ENCODE data around the gene HDAC1. TPM values are rescaled to one million over a fixed set of nuclear protein-coding genes. Genes with fewer than 3 reads are reported as not detected.

HDAC1 gene
- total and polyA plus RNA-seq, 2 of the 13 experiments (the other 11 are each of a cell fraction or from before 2014, with no cell fraction given) = 93.5 to 189 TPM

DNA sequence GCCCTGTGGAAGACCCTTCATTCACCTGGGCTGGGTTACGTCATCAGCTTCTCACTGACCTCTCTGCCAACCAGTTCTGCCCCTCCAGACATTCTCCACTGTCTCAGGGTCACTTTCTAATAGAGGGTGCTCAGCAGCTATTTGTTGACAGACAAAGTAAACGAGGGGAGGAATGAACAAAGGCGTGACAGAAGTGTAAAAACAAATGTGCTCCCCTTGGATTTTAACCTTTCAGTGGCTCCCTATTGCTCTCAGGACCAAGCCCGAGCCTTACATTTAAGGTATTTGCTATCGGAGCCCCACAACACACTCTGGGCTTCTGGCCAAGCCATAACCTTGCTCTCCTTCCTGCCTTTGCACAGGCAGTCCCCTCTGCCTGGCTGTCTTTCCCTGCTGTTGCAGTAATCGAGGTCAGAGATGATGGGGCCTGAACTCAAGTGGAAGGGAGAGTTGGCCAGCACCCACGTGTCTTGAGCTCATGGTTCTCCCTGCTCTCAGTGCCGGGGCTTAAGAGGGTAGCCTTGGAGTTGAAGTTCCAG is 53.5 kb downstream of the HDAC1 start (continued):
- TF ChIP-seq, protein P1, sequence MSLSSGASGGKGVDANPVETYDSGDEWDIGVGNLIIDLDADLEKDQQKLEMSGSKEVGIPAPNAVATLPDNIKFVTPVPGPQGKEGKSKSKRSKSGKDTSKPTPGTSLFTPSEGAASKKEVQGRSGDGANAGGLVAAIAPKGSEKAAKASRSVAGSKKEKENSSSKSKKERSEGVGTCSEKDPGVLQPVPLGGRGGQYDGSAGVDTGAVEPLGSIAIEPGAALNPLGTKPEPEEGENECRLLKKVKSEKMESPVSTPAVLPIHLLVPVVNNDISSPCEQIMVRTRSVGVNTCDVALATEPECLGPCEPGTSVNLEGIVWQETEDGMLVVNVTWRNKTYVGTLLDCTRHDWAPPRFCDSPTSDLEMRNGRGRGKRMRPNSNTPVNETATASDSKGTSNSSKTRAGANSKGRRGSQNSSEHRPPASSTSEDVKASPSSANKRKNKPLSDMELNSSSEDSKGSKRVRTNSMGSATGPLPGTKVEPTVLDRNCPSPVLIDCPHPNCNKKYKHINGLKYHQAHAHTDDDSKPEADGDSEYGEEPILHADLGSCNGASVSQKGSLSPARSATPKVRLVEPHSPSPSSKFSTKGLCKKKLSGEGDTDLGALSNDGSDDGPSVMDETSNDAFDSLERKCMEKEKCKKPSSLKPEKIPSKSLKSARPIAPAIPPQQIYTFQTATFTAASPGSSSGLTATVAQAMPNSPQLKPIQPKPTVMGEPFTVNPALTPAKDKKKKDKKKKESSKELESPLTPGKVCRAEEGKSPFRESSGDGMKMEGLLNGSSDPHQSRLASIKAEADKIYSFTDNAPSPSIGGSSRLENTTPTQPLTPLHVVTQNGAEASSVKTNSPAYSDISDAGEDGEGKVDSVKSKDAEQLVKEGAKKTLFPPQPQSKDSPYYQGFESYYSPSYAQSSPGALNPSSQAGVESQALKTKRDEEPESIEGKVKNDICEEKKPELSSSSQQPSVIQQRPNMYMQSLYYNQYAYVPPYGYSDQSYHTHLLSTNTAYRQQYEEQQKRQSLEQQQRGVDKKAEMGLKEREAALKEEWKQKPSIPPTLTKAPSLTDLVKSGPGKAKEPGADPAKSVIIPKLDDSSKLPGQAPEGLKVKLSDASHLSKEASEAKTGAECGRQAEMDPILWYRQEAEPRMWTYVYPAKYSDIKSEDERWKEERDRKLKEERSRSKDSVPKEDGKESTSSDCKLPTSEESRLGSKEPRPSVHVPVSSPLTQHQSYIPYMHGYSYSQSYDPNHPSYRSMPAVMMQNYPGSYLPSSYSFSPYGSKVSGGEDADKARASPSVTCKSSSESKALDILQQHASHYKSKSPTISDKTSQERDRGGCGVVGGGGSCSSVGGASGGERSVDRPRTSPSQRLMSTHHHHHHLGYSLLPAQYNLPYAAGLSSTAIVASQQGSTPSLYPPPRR (CRISPR knock-in tag; IDR thresholded peaks at IDR 0.05; ENCODE audit: borderline replicate concordance) = no peak
- TF ChIP-seq SIX4 (CRISPR knock-in tag; IDR thresholded peaks at IDR 0.05) (no peak), ZNF891 (CRISPR knock-in tag; IDR thresholded peaks at IDR 0.05) (no peak), ZKSCAN8 (CRISPR knock-in tag; IDR thresholded peaks at IDR 0.05; ENCODE audit: borderline replicate concordance) (no peak), ZBTB1 (CRISPR knock-in tag; IDR thresholded peaks at IDR 0.05; ENCODE audit: borderline replicate concordance) (no peak), ZNF589 (CRISPR knock-in tag; conservative IDR thresholded peaks at IDR 0.05) (no peak), HOXA5 (CRISPR knock-in tag; IDR thresholded peaks at IDR 0.05) (0 out of 2 replicates have a peak, but pooled peaks have one; percentile 35), BORCS8-MEF2B (CRISPR knock-in tag; IDR thresholded peaks at IDR 0.05) (no peak), ZSCAN22 (CRISPR knock-in tag; IDR thresholded peaks at IDR 0.05) (no peak)
- TF ChIP-seq, protein P2, sequence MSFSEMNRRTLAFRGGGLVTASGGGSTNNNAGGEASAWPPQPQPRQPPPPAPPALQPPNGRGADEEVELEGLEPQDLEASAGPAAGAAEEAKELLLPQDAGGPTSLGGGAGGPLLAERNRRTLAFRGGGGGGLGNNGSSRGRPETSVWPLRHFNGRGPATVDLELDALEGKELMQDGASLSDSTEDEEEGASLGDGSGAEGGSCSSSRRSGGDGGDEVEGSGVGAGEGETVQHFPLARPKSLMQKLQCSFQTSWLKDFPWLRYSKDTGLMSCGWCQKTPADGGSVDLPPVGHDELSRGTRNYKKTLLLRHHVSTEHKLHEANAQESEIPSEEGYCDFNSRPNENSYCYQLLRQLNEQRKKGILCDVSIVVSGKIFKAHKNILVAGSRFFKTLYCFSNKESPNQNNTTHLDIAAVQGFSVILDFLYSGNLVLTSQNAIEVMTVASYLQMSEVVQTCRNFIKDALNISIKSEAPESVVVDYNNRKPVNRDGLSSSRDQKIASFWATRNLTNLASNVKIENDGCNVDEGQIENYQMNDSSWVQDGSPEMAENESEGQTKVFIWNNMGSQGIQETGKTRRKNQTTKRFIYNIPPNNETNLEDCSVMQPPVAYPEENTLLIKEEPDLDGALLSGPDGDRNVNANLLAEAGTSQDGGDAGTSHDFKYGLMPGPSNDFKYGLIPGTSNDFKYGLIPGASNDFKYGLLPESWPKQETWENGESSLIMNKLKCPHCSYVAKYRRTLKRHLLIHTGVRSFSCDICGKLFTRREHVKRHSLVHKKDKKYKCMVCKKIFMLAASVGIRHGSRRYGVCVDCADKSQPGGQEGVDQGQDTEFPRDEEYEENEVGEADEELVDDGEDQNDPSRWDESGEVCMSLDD (CRISPR knock-in tag; IDR thresholded peaks at IDR 0.05; ENCODE audit: borderline replicate concordance) = no peak
- TF ChIP-seq, protein P3, sequence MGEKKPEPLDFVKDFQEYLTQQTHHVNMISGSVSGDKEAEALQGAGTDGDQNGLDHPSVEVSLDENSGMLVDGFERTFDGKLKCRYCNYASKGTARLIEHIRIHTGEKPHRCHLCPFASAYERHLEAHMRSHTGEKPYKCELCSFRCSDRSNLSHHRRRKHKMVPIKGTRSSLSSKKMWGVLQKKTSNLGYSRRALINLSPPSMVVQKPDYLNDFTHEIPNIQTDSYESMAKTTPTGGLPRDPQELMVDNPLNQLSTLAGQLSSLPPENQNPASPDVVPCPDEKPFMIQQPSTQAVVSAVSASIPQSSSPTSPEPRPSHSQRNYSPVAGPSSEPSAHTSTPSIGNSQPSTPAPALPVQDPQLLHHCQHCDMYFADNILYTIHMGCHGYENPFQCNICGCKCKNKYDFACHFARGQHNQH (CRISPR knock-in tag; IDR thresholded peaks at IDR 0.05) = peak; percentile 31; the same call in 1 of the 2 replicates
- TF ChIP-seq, protein P4, sequence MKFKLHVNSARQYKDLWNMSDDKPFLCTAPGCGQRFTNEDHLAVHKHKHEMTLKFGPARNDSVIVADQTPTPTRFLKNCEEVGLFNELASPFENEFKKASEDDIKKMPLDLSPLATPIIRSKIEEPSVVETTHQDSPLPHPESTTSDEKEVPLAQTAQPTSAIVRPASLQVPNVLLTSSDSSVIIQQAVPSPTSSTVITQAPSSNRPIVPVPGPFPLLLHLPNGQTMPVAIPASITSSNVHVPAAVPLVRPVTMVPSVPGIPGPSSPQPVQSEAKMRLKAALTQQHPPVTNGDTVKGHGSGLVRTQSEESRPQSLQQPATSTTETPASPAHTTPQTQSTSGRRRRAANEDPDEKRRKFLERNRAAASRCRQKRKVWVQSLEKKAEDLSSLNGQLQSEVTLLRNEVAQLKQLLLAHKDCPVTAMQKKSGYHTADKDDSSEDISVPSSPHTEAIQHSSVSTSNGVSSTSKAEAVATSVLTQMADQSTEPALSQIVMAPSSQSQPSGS (CRISPR knock-in tag; IDR thresholded peaks at IDR 0.05) = no peak
- TF ChIP-seq, protein P5, sequence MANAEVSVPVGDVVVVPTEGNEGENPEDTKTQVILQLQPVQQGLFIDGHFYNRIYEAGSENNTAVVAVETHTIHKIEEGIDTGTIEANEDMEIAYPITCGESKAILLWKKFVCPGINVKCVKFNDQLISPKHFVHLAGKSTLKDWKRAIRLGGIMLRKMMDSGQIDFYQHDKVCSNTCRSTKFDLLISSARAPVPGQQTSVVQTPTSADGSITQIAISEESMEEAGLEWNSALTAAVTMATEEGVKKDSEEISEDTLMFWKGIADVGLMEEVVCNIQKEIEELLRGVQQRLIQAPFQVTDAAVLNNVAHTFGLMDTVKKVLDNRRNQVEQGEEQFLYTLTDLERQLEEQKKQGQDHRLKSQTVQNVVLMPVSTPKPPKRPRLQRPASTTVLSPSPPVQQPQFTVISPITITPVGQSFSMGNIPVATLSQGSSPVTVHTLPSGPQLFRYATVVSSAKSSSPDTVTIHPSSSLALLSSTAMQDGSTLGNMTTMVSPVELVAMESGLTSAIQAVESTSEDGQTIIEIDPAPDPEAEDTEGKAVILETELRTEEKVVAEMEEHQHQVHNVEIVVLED (CRISPR knock-in tag; IDR thresholded peaks at IDR 0.05; ENCODE audit: borderline replicate concordance) = no peak
- TF ChIP-seq, protein P6, sequence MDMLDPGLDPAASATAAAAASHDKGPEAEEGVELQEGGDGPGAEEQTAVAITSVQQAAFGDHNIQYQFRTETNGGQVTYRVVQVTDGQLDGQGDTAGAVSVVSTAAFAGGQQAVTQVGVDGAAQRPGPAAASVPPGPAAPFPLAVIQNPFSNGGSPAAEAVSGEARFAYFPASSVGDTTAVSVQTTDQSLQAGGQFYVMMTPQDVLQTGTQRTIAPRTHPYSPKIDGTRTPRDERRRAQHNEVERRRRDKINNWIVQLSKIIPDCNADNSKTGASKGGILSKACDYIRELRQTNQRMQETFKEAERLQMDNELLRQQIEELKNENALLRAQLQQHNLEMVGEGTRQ (IDR thresholded peaks at IDR 0.05; ENCODE audit: low read depth, low read length) = no peak
- TF ChIP-seq, protein P6 (CRISPR knock-in tag; IDR thresholded peaks at IDR 0.05; ENCODE audit: borderline replicate concordance) = no peak

All from HepG2 (cell line).